ENCODE results near the gene STYXL1.
"Not testable (repeated sequence)": the region's sequence is repeated elsewhere in the genome, so short reads cannot be mapped to it uniquely, and the experiment has no call there.

The STYXL1 gene

GRCh38 chr7:76009672-76010600 lies 37.9 kb downstream of the STYXL1 start:
- Histone ChIP-seq H3K27ac (ENCODE audit: low read depth in 2 of 2, low read length in 2 of 2) (no peak overlapping the region), H3K9me3 (ENCODE audit: control insufficient read depth in 2 of 2, low read length in 2 of 2) (no peaks in the 10 kb centered on the region), H3K4me3 (ENCODE audit: low read length in 2 of 2) (no peak overlapping the region), H3K9ac (ENCODE audit: low read depth in 1 of 2, low read length in 2 of 2) (no peak overlapping the region), H3K36me3 (ENCODE audit: control insufficient read depth in 2 of 2, insufficient read depth in 2 of 2, low read length in 2 of 2) (peaks cover 7 to 13% of the 10 kb centered on the region in 2 donors), H3K27me3 (ENCODE audit: control insufficient read depth in 2 of 2, insufficient read depth in 2 of 2, low read length in 2 of 2) (no peaks in the 10 kb centered on the region), H3K4me1 (ENCODE audit: control insufficient read depth in 2 of 2, insufficient read depth in 2 of 2, low read length in 2 of 2) (no peaks in the 10 kb centered on the region)

GRCh38 chr7:76008156-76008687 lies 39.6 kb downstream of the STYXL1 start:
- Histone ChIP-seq H3K27me3 (ENCODE audit: control insufficient read depth in 2 of 2, insufficient read depth in 2 of 2, low read length in 2 of 2) (no peaks in the 10 kb centered on the region), H3K36me3 (ENCODE audit: control insufficient read depth in 2 of 2, insufficient read depth in 2 of 2, low read length in 2 of 2) (peaks cover 11 to 19% of the 10 kb centered on the region in 2 donors), H3K4me3 (ENCODE audit: low read length in 2 of 2) (no peak overlapping the region), H3K4me1 (ENCODE audit: control insufficient read depth in 2 of 2, insufficient read depth in 2 of 2, low read length in 2 of 2) (no peaks in the 10 kb centered on the region), H3K9me3 (ENCODE audit: control insufficient read depth in 2 of 2, low read length in 2 of 2) (no peaks in the 10 kb centered on the region), H3K9ac (ENCODE audit: low read depth in 1 of 2, low read length in 2 of 2) (no peak overlapping the region), H3K27ac (ENCODE audit: low read depth in 2 of 2, low read length in 2 of 2) (no peak overlapping the region)

GRCh38 chr7:76005004-76005403 lies 42.8 kb downstream of the STYXL1 start:
- H3K27ac ChIP-seq (ENCODE audit: low read depth in 2 of 2, low read length in 2 of 2); H3K27me3 ChIP-seq (ENCODE audit: control insufficient read depth in 2 of 2, insufficient read depth in 2 of 2, low read length in 2 of 2); H3K9me3 ChIP-seq (ENCODE audit: control insufficient read depth in 2 of 2, low read length in 2 of 2); H3K4me3 ChIP-seq (ENCODE audit: low read length in 2 of 2); H3K4me1 ChIP-seq (ENCODE audit: control insufficient read depth in 2 of 2, insufficient read depth in 2 of 2, low read length in 2 of 2); H3K9ac ChIP-seq (ENCODE audit: low read depth in 1 of 2, low read length in 2 of 2): not testable (repeated sequence)
- H3K36me3 ChIP-seq (ENCODE audit: control insufficient read depth in 2 of 2, insufficient read depth in 2 of 2, low read length in 2 of 2): peaks cover 17 to 26% of the 10 kb centered on the region in 2 donors

GRCh38 chr7:76003351-76003750 lies 44.4 kb downstream of the STYXL1 start:
- Histone ChIP-seq H3K9me3 (ENCODE audit: control insufficient read depth in 2 of 2, low read length in 2 of 2) (no peaks in the 10 kb centered on the region), H3K27ac (ENCODE audit: low read depth in 2 of 2, low read length in 2 of 2) (no peak overlapping the region), H3K9ac (ENCODE audit: low read depth in 1 of 2, low read length in 2 of 2) (no peak overlapping the region), H3K4me1 (ENCODE audit: control insufficient read depth in 2 of 2, insufficient read depth in 2 of 2, low read length in 2 of 2) (no peaks in the 10 kb centered on the region), H3K27me3 (ENCODE audit: control insufficient read depth in 2 of 2, insufficient read depth in 2 of 2, low read length in 2 of 2) (no peaks in the 10 kb centered on the region), H3K36me3 (ENCODE audit: control insufficient read depth in 2 of 2, insufficient read depth in 2 of 2, low read length in 2 of 2) (peaks cover 17 to 26% of the 10 kb centered on the region in 2 donors), H3K4me3 (ENCODE audit: low read length in 2 of 2) (no peak overlapping the region)

- H3K4me3 ChIP-seq (ENCODE audit: low read length in 2 of 2): no peak overlapping the region
- no peak overlapping the region for H3K27ac ChIP-seq (ENCODE audit: low read depth in 2 of 2, low read length in 2 of 2)
- no peaks in the 10 kb centered on the region for H3K27me3 ChIP-seq (ENCODE audit: control insufficient read depth in 2 of 2, insufficient read depth in 2 of 2, low read length in 2 of 2)
- no peak overlapping the region for H3K9ac ChIP-seq (ENCODE audit: low read depth in 1 of 2, low read length in 2 of 2)
- no peaks in the 10 kb centered on the region for H3K4me1 ChIP-seq (ENCODE audit: control insufficient read depth in 2 of 2, insufficient read depth in 2 of 2, low read length in 2 of 2)
- peaks cover 17 to 26% of the 10 kb centered on the region in 2 donors for H3K36me3 ChIP-seq (ENCODE audit: control insufficient read depth in 2 of 2, insufficient read depth in 2 of 2, low read length in 2 of 2)
- no peaks in the 10 kb centered on the region for H3K9me3 ChIP-seq (ENCODE audit: control insufficient read depth in 2 of 2, low read length in 2 of 2)
These were observed 45.0 kb downstream of the STYXL1 start for GRCh38 chr7:76002822-76003221.

GRCh38 chr7:76002139-76002538 lies 45.7 kb downstream of the STYXL1 start:
- Histone ChIP-seq H3K9me3 (ENCODE audit: control insufficient read depth in 2 of 2, low read length in 2 of 2) (no peaks in the 10 kb centered on the region), H3K4me3 (ENCODE audit: low read length in 2 of 2) (no peak overlapping the region), H3K4me1 (ENCODE audit: control insufficient read depth in 2 of 2, insufficient read depth in 2 of 2, low read length in 2 of 2) (no peaks in the 10 kb centered on the region), H3K27me3 (ENCODE audit: control insufficient read depth in 2 of 2, insufficient read depth in 2 of 2, low read length in 2 of 2) (no peaks in the 10 kb centered on the region), H3K36me3 (ENCODE audit: control insufficient read depth in 2 of 2, insufficient read depth in 2 of 2, low read length in 2 of 2) (peaks cover 17 to 26% of the 10 kb centered on the region in 2 donors), H3K27ac (ENCODE audit: low read depth in 2 of 2, low read length in 2 of 2) (no peak overlapping the region), H3K9ac (ENCODE audit: low read depth in 1 of 2, low read length in 2 of 2) (no peak overlapping the region)

- H3K9me3 ChIP-seq (ENCODE audit: control insufficient read depth in 2 of 2, low read length in 2 of 2): no peaks in the 10 kb centered on the region
- H3K9ac ChIP-seq (ENCODE audit: low read depth in 1 of 2, low read length in 2 of 2): no peak overlapping the region
- no peak overlapping the region for H3K27ac ChIP-seq (ENCODE audit: low read depth in 2 of 2, low read length in 2 of 2)
- no peak overlapping the region for H3K4me3 ChIP-seq (ENCODE audit: low read length in 2 of 2)
- peaks cover 23 to 31% of the 10 kb centered on the region in 2 donors for H3K36me3 ChIP-seq (ENCODE audit: control insufficient read depth in 2 of 2, insufficient read depth in 2 of 2, low read length in 2 of 2)
- no peaks in the 10 kb centered on the region for H3K4me1 ChIP-seq (ENCODE audit: control insufficient read depth in 2 of 2, insufficient read depth in 2 of 2, low read length in 2 of 2)
- no peaks in the 10 kb centered on the region for H3K27me3 ChIP-seq (ENCODE audit: control insufficient read depth in 2 of 2, insufficient read depth in 2 of 2, low read length in 2 of 2)
These were observed 47.2 kb downstream of the STYXL1 start for GRCh38 chr7:76000566-76000965.

GRCh38 chr7:75998038-75998437 lies 49.8 kb downstream of the STYXL1 start:
- peaks cover 10 to 12% of the 10 kb centered on the region in 2 donors for H3K4me1 ChIP-seq (ENCODE audit: control insufficient read depth in 2 of 2, insufficient read depth in 2 of 2, low read length in 2 of 2)

GRCh38 chr7:75996476-75996875 lies 51.3 kb downstream of the STYXL1 start:
- H3K36me3 ChIP-seq (ENCODE audit: control insufficient read depth in 2 of 2, insufficient read depth in 2 of 2, low read length in 2 of 2): peaks cover 6 to 12% of the 10 kb centered on the region in 2 donors
- H3K9me3 ChIP-seq (ENCODE audit: control insufficient read depth in 2 of 2, low read length in 2 of 2): no peaks in the 10 kb centered on the region
- H3K4me3 ChIP-seq (ENCODE audit: low read length in 2 of 2): no peak overlapping the region
- H3K4me1 ChIP-seq (ENCODE audit: control insufficient read depth in 2 of 2, insufficient read depth in 2 of 2, low read length in 2 of 2): peaks cover 10 to 14% of the 10 kb centered on the region in 2 donors
- no peak overlapping the region for H3K27ac ChIP-seq (ENCODE audit: low read depth in 2 of 2, low read length in 2 of 2)
- no peak overlapping the region for H3K9ac ChIP-seq (ENCODE audit: low read depth in 1 of 2, low read length in 2 of 2)
- no peaks in the 10 kb centered on the region for H3K27me3 ChIP-seq (ENCODE audit: control insufficient read depth in 2 of 2, insufficient read depth in 2 of 2, low read length in 2 of 2)

More at GRCh38 chr7:75998038-75998437, 49.8 kb downstream of the STYXL1 start:
- H3K9ac ChIP-seq (ENCODE audit: low read depth in 1 of 2, low read length in 2 of 2): no peak overlapping the region
- H3K27ac ChIP-seq (ENCODE audit: low read depth in 2 of 2, low read length in 2 of 2): no peak overlapping the region
- H3K36me3 ChIP-seq (ENCODE audit: control insufficient read depth in 2 of 2, insufficient read depth in 2 of 2, low read length in 2 of 2): peaks cover 10 to 17% of the 10 kb centered on the region in 2 donors
- no peaks in the 10 kb centered on the region for H3K27me3 ChIP-seq (ENCODE audit: control insufficient read depth in 2 of 2, insufficient read depth in 2 of 2, low read length in 2 of 2)
- no peak overlapping the region for H3K4me3 ChIP-seq (ENCODE audit: low read length in 2 of 2)
- no peaks in the 10 kb centered on the region for H3K9me3 ChIP-seq (ENCODE audit: control insufficient read depth in 2 of 2, low read length in 2 of 2)

GRCh38 chr7:75995996-75996395 lies 51.8 kb downstream of the STYXL1 start:
- H3K36me3 ChIP-seq (ENCODE audit: control insufficient read depth in 2 of 2, insufficient read depth in 2 of 2, low read length in 2 of 2): peaks cover 6 to 12% of the 10 kb centered on the region in 2 donors
- H3K4me3 ChIP-seq (ENCODE audit: low read length in 2 of 2): no peak overlapping the region
- no peak overlapping the region for H3K27ac ChIP-seq (ENCODE audit: low read depth in 2 of 2, low read length in 2 of 2)
- no peaks in the 10 kb centered on the region for H3K27me3 ChIP-seq (ENCODE audit: control insufficient read depth in 2 of 2, insufficient read depth in 2 of 2, low read length in 2 of 2)
- no peak overlapping the region for H3K9ac ChIP-seq (ENCODE audit: low read depth in 1 of 2, low read length in 2 of 2)
- H3K4me1 ChIP-seq (ENCODE audit: control insufficient read depth in 2 of 2, insufficient read depth in 2 of 2, low read length in 2 of 2): peaks cover 14 to 15% of the 10 kb centered on the region in 2 donors
- no peaks in the 10 kb centered on the region for H3K9me3 ChIP-seq (ENCODE audit: control insufficient read depth in 2 of 2, low read length in 2 of 2)
